HG03432 (cell line): ENCODE measurements around the gene PRSS48.
A peak's percentile ranks its signal among the peaks of the same experiment; 100 is the strongest.
"Not testable (repeated sequence)": the region's sequence is repeated elsewhere in the genome, so short reads cannot be mapped to it uniquely, and the experiment has no call there.

Source experiments
- ATAC-seq: cut with Tn5 transposase; IDR thresholded peaks from one replicate; pipeline ENCODE4 v1.9.1; 2021; ENCODE audit warnings: mild to moderate bottlenecking, moderate library complexity; ENCODE audit not compliant: unreplicated experiment

The PRSS48 gene

GRCh38 chr4:151315212-151315886 lies 38.4 kb downstream of the PRSS48 start:
- ATAC-seq, result no peak

DNA sequence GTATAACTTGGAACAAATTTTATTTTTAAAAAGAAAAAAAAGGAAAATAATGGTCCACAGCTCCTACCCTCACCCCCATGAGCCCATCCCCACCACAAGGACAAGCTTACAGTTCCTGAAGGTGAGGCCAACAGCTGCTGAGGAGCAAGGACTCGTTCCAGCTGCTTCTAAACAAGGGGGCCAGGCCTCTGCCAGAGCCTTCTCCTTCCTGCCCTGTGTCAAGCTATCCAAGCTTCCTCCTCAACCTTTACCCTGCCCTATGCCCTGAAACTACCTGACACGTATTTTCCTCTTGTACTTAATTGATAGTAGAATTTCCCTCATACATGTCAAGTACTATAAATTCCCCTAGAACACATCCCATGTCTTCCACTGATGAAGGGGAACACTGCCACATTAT lies 39.7 kb downstream of the PRSS48 start:
- no peak for ATAC-seq

- ATAC-seq, result no peak
Observed at GRCh38 chr4:151318307-151319006, 41.5 kb downstream of the PRSS48 start.

GRCh38 chr4:151319490-151319889 lies 42.5 kb downstream of the PRSS48 start:
- ATAC-seq, result no peak

DNA sequence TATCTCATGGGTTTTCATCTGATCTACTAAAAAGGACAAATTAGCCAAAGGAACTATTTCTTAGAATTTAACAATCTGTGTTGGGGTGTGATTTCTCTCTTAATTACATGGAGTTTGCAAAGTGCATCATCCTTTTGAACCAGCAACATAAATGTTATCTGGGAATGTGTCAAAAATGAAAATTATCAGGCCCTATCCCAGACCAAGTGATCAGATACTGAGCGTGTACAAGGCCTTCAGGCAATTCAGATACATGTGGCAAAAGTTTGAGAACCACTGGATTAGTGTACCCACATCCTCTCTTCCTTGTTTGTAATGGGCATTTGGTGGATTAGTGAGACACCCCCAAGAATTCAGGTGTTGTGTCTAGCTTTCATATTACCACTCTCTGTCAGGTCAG lies 44.6 kb downstream of the PRSS48 start:
- ATAC-seq, result no peak

DNA sequence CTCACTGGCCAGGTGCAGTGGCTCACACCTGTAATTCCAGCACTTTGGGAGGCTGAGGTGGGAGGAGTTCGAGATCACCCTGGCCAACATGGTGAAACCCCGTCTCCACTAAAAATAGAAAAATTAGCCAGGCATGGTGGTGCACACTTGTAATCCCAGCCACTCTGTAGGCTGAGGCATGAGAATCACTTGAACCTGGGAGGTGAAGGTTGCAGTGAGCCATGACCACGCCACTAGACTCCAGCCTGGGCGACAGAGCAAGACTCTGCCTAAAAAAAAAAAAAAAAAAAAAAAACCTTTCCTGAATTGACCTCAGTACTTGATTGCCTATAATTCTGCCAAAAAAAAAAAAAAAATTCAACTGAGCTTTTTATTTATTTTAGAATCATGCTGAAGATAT lies 45.2 kb downstream of the PRSS48 start:
- ATAC-seq, result not testable (repeated sequence)

DNA sequence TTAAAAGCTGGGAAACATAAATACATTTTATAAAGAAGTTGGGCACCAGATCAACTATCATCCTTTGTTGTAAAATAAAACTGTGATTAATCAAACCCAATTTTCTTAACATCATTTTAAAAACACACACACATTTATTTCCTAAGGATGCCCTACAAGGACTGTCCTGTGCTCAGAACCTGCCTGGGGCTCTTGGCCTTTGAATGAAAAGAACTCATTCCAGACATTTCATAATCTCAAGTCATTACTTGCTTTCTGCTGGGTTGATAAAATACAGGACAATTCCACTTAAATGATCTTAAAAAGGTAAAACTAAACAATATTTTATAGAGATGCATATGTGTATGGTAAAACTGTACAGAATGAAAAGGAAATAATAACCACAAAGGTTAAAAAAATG lies 45.6 kb downstream of the PRSS48 start:
- no peak for ATAC-seq

- ATAC-seq, result no peak
Observed at GRCh38 chr4:151323667-151324066, 46.7 kb downstream of the PRSS48 start.

DNA sequence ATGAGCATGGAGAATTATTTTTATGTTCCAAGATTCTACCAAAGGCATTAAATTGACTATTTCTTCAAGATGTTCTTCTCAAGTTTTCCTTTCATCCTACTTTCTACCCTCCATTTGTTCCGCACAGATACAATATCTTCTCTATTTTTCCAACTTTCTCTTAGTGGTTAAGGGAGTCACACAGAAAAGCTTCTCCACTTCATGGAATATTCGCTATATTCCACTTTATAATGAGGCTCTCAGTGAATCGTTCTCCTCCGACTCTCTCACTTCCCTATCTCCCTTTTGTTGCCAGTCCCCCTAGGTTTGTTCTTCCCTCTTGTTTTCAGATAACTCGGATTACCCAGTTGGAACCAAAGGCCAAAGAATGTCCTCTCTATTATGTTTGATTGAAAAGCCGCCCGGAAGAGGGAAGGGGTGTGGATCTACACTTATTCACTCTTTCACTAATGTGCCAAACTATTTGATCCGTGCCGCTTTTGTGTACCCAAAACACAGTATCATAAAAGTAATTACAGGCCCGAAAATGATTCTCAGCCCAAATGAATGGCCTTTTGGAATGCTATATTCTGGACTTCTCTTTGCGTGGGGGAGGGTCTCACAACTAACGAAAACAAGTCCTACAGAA lies 47.3 kb downstream of the PRSS48 start:
- ATAC-seq, result no peak

DNA sequence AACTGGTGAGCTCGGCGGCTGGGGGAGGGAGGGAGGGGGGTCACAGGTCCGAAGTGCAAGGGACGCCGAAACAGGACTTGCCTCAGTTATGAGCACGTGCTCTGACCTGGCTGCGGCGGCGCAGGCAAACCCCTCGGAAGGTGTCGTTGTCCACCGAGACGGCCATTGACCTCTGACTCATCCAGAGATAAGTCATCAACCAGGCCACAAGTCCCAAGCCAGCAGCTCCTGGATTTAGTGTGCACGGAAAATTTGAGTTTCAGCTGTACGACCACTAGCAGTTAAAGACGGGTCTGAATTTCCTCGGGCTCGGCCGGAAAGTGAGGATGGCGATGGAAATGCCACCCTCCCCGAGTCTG lies 47.8 kb downstream of the PRSS48 start:
- ATAC-seq, result peak; percentile 53

- peak; percentile 16 for ATAC-seq
Observed at GRCh38 chr4:151325111-151325948, 48.4 kb downstream of the PRSS48 start, which contains the start of gene SH3D19. Gene SH3D19 (minus strand): TSS chr4:151325605. CDS start chr4:151325352, 253 bp downstream.

DNA sequence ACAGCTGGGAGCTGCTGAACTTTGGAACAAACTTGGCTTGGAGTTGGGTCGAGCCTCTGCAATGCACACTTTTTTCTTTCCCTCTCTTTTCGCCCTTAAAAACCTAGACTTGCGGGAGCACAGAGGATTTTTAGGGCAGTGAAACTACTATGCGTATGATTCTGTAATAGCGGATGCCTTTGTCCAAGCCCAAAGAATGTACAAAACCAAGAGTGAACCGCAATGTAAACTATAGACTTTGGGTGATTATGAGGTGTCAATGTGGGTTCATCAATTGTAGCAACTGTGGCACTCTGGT lies 48.9 kb downstream of the PRSS48 start:
- no peak for ATAC-seq

DNA sequence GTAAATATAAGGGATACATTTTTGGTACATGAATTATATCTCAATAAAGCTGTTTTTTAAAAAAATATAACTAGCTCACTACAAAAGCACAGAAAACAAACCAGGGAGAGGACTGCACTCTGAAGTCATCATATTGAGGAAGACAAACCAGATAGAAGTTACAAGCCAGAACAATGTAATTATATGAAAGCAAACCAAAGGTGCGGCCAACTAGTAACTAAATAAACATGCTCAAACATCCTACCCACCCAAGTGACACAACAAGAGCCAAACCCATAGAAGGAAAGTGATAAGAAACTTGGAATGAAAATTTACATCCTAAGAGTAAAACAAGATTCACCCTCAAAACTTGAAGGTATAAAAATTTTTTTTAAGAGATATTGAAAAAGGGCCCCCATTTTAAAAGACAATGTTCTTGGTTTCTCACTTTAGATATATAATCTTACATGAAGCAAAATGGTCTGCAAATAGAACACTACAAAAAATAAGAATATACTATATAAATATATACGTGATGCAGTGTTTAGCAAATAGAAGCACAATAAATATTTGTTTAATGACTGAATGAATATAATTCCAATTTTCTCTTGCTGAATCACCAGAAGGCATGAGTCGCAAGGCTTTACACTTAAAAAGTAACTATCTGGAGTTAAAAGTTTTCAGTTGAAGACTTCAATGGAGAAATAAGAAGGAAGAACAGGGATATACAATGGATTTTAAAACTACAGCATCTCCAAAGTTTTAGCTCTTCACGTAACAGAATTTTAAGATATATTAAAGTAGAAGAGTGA lies 52.5 kb downstream of the PRSS48 start:
- ATAC-seq, result no peak

GRCh38 chr4:151331276-151332042 lies 54.5 kb downstream of the PRSS48 start:
- ATAC-seq, result no peak

- no peak for ATAC-seq
Observed at GRCh38 chr4:151339467-151339866, 62.5 kb downstream of the PRSS48 start.

DNA sequence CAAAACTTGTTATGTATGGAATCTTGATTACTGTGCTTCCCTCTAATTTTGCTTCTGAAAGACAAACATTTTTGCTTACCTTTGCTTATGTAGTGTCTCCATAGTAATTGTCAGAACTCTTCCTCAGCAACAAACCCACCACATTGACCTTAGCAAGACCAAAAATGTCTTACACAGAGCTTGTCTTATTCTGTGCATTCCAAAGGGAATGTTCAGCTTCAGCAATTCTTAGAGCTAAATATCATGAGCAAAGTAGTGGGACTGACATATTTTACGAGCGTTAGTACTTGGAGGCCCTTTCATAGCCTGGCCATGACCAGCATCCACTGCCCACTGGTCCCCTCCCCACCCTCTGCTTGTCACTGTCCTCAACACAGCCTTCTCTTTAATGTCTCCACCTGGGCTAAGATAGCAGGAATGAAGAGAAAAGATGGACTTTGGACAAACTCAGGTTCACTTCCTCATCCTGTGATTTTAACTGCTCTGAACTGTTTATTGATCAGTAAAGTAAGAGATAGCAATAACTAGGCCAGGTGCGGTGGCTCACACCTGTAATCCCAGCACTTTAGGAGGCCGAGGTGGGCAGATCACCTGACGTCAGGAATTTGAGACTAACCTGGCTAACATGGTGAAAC lies 63.9 kb downstream of the PRSS48 start:
- no peak for ATAC-seq
